T-helper 9 cell (primary cell): ENCODE data around the gene MAP3K6.
"Not testable (repeated sequence)": the region's sequence is repeated elsewhere in the genome, so short reads cannot be mapped to it uniquely, and the experiment has no call there.

Experiments
- DNase-seq: peaks from one replicate; pipeline ENCODE4 v3.0.0-alpha.2; 2020
- total RNA-seq, 2 donors: gene quantifications; one replicate each; lab custom pipeline; 2026; lab: John Stamatoyannopoulos, UW

MAP3K6 gene
- total RNA-seq, result 1.7 to 6.0 reads per million in 2 donors

DNA sequence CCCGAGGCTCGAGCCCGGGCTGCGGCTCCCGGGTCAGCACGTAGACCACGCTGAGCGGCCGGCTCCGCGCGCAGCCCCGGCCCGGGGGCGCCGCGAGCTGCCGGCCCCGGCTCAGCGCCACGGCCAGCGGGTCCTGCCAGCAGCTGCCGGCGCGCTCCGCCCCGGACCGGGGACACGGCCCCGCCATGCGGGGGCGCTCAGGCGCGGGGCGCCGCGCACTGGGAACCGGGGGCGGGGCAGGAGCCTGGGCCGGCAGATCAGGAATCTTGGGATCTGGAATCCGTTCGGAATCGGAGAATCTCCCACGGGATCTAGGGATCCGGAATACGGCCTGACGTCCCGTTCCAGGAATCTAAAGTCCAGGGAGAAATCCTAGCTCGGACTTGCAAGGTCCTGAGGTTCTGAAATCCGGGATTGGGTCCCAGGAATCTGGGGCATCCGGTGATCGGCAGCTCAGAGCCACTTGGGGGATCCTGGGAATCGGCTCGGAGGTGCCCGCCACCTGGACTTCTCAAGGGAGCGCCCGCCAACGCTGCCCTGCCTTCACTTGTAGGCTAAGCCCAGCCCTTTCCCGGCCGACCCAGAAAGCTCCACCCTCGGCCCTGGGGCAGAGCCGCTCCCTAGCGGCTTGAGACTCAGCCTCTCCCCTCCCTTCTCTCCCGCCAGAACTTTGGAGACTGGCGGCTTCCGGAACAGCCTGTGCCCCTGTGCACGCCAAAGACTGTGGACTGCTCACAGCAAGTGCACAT, at the start of gene MAP3K6:
MAP3K6 (minus strand) TSS at position 551 of the 749 bp plus-strand sequence; CDS start at position 187, 364 bp downstream.
- no peak for DNase-seq

GRCh38 chr1:27414091-27414490, 47.3 kb upstream of the MAP3K6 start:
- no peak for DNase-seq

DNA sequence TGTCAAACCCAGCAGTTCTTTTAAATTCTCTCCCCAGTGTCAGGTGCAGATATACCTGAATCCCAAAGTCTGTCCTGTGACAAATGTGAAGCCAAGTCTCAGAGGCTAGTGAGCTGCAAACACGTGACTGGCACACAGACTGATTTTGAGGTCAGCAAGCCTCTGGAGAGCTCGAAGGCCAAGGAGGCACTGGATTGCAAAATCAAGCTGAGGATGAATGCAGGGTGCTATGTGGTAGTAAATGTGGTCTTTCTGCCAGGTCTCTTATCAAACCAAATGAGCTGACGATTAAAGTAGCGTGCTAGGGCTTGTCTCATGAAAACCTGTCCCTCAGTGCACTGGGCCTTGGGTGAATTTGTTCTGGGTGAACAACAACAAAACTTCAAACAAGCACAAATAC, 46.2 kb upstream of the MAP3K6 start:
- DNase-seq, result no peak

GRCh38 chr1:27412502-27412901, 45.7 kb upstream of the MAP3K6 start:
- no peak for DNase-seq

DNA sequence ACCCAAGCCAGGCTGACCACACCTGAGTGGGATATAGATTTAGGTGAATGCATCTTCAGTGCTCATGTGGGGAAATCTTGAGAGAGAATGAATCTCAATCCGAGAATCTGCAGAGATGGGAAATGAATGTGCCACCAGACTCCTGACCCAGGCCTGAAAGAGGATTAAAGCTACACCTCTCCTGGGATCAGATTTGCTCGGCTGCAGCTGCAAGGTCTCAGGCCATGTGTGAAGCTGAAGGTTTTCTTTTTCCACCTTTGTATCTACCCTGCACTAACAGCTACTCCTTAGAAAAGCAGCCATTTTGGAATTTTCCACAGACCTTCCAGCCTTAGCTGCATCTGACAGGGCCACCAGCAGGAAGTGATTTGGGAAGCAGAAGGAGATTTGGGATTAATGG, 43.9 kb upstream of the MAP3K6 start:
- no peak for DNase-seq

DNA sequence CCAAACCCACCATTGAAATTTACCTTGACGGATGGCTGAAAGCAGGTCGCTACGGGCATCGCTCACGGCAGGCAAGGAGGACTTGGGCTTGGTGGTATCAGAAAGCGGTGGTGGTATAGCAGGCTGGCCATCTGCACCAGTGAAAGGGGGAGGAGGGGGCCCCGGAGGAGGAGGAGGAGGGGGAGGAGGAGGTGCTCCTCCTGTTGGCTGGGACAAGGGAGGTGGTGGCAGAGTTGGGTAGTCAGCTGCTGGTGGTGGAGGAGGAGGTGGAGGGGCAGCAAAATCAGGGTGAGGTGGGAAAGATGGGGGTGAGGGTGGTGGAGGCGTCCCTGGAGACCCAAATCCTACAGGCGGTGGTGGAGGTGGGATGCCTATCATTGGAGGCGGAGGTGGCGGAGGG, 42.9 kb upstream of the MAP3K6 start:
- DNase-seq, result no peak

GRCh38 chr1:27408151-27408550, 41.4 kb upstream of the MAP3K6 start:
- no peak for DNase-seq

GRCh38 chr1:27406791-27407190, 40.0 kb upstream of the MAP3K6 start:
- not testable (repeated sequence) for DNase-seq

GRCh38 chr1:27406362-27406680, 39.6 kb upstream of the MAP3K6 start:
- DNase-seq, result no peak

DNA sequence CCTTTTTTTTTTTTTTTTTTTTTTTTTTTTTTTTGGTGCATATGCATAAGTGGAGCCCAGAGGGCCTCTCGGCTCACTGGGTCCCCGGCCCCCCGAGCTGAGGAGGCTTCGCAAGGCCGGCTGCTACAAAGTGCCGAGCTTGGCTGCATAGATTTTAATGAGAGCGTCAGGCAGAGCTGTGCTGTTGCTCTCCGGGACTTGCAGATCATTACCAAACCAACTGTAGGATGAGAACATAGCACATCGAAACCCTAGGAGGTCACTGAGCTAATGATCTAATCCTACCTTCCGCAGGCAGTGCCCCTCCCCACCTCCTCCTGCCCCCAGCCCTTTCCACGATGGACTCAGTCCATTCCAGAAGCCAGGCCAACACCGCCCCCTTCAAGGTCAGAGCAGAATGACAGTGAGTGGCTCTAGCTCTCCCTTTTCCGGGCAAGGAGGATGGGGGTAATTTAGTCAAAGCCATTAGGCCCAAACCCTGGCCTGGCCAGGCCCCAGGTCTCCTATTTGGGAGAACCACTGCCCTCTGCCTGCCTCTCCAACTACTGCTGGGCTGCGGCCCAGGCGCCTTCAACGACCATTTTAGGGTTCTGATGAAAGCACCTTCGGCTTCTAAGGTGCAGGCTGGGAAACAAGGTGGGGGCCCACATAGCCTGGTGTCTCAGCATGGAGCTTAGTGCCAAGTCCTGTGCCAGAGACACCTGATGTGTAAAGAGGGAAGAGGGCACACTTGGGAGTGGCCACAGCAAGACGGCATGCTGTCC, 39.0 kb upstream of the MAP3K6 start:
- not testable (repeated sequence) for DNase-seq

GRCh38 chr1:27405074-27405473, 38.3 kb upstream of the MAP3K6 start:
- no peak for DNase-seq

GRCh38 chr1:27403931-27404330, 37.2 kb upstream of the MAP3K6 start:
- no peak for DNase-seq

GRCh38 chr1:27403065-27403726, 36.4 kb upstream of the MAP3K6 start:
- no peak for DNase-seq

DNA sequence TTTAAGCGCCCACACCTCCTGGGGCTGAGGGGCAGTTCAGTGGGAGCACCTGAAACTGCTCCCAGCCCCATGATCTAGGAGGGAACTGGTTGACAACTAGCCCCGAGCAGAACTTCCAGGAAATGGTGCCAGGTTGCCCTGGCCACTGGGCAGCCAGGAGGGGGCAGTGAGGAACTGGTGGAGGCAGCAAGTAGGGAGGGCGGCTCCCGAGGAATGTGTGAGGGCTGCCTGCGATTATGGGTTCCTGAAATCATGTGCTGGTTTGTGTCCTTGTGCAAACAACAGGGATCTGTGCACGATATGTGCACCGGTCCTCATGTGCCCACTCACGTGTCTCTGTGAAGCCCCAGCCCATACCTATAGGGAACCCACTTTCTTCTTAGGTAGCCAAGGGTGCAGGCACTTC, 35.6 kb upstream of the MAP3K6 start:
- no peak for DNase-seq

DNA sequence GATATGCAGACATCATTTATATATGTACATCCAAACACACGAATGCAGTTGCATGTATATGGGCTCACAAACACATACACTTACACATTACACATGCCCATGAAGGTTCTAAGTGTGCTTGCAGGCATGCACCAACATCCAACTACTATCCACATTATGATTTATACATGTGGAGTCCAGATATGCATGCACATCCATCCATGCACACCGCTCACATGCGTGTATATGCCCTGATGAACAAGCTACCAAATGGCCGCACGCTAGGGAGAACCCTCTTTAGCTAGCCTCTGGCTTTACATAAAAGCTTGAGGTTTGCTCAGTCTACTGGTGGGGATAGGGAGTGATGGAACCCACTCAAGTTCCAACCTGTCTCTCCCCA, 34.2 kb upstream of the MAP3K6 start:
- DNase-seq, result no peak

GRCh38 chr1:27400082-27400962, 33.6 kb upstream of the MAP3K6 start:
- no peak for DNase-seq

GRCh38 chr1:27399251-27400025, 32.7 kb upstream of the MAP3K6 start:
- DNase-seq, result no peak

- DNase-seq, result no peak
These were observed 31.8 kb upstream of the MAP3K6 start for GRCh38 chr1:27398405-27399149.

- DNase-seq, result no peak
These were observed 31.0 kb upstream of the MAP3K6 start for GRCh38 chr1:27397749-27398148.

DNA sequence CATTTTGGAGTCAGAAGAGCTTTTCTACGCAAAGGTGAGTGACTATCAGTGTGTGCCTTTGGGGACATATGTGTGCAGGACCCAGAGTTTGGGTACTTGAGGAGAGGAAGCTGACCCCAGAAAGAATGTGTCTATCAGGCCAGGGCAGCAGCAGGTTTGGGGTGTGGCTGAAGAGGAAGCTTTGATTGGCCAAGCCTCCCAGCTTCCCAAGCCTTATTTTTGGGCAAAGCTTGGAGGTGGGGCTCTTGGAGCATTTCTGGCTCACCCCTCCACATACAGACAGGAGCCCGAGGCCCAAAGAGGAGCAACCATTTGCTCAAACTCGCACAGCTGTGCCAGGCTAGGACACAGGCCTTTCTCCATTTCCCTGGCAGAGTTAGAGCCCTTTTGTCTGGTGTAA, 30.3 kb upstream of the MAP3K6 start:
- DNase-seq, result no peak
